Chondrocyte (in vitro differentiated cells): ENCODE data around the gene DMKN. TPM values are rescaled to one million over a fixed set of nuclear protein-coding genes. Genes with fewer than 3 reads are reported as not detected.
A peak's percentile ranks its signal among the peaks of the same experiment; 100 is the strongest.

Source experiments
- DNase-seq: peaks from one replicate; pipeline ENCODE4 v3.0.0; 2021; ENCODE audit warnings: mixed read lengths, low spot score
- H3K27ac Mint-ChIP-seq: one replicate; pipeline ENCODE4 v1.8.0; 2021; ENCODE audit warnings: mild to moderate bottlenecking, moderate library complexity, mixed read lengths; ENCODE audit not compliant: unreplicated experiment
- H3K27me3 Mint-ChIP-seq: 2 replicates; pipeline ENCODE4 v1.8.0; 2021; ENCODE audit warnings: low read depth, mixed read lengths
- H3K36me3 Mint-ChIP-seq: 2 replicates; pipeline ENCODE4 v1.8.0; 2021; ENCODE audit warnings: low read depth, mixed read lengths
- H3K4me1 Mint-ChIP-seq: 2 replicates; pipeline ENCODE4 v1.8.0; 2021; ENCODE audit warnings: low read depth, mild to moderate bottlenecking, mixed read lengths
- H3K4me3 Mint-ChIP-seq: one replicate; pipeline ENCODE4 v1.8.0; 2021; ENCODE audit warnings: mild to moderate bottlenecking, moderate library complexity, mixed read lengths; ENCODE audit not compliant: unreplicated experiment
- H3K9me3 Mint-ChIP-seq: 2 replicates; pipeline ENCODE4 v1.8.0; 2021; ENCODE audit warnings: low read depth, mixed read lengths
- total RNA-seq: library from RNA; stranded (reverse); gene quantifications from 3 replicates; pipeline ENCODE4 v1.2.1, GENCODE V29; 2021
- TF ChIP-seq, protein P1 (sequence below): fragments of 200-600 bp; sonication (generic); IDR thresholded peaks from 2 replicates; pipeline ENCODE4 v1.5.0; 2021; ENCODE audit warnings: antibody characterized with exemption, mild to moderate bottlenecking, moderate library complexity

Gene DMKN
- total RNA-seq, 1 donor from 2014 or later = 2.1 TPM

DNA sequence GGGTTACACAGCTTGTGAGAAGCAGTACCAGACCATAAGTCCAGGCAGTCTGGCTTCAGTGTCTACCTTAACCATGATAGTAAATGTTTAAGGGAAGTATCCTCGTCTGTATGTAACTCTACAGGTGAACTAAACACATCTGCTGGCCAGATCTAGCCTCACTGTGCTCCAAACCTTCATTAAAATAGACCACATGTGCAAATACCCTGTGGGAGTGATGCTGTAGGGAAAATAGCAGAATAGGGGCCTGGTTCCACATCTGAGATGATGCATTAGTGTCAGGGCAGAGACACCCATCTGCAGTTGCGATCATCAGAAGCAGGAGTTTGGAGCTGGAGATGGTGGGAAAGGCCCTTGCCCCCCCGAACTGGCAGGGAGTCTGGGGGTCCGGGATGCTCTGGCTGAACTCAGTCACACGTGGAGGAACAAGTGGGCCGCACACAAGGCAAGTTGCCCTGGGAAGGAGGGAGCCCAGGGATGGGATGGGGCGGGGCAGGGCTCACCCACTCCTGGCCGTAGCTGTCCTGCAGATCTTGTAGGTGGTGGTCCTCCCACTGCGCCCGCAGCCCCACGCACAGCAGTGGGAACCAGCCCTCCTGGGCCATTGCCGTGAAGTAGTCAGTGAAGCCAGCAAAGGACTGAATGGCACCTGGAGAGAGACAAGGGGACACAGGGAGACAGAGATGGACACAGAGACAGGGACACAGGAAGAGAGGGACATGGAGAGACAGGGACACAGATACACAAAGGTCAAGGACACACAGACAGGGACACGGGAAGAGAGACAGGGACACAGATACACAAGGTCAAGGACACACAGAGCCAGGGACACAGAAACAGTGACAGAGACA lies 39.3 kb upstream of the DMKN start:
- peaks cover 10% of the 10 kb centered on the region for H3K36me3 Mint-ChIP-seq
- H3K9me3 Mint-ChIP-seq = no peaks in the 10 kb centered on the region
- H3K27me3 Mint-ChIP-seq = peaks cover 3% of the 10 kb centered on the region
- TF ChIP-seq, protein P1, sequence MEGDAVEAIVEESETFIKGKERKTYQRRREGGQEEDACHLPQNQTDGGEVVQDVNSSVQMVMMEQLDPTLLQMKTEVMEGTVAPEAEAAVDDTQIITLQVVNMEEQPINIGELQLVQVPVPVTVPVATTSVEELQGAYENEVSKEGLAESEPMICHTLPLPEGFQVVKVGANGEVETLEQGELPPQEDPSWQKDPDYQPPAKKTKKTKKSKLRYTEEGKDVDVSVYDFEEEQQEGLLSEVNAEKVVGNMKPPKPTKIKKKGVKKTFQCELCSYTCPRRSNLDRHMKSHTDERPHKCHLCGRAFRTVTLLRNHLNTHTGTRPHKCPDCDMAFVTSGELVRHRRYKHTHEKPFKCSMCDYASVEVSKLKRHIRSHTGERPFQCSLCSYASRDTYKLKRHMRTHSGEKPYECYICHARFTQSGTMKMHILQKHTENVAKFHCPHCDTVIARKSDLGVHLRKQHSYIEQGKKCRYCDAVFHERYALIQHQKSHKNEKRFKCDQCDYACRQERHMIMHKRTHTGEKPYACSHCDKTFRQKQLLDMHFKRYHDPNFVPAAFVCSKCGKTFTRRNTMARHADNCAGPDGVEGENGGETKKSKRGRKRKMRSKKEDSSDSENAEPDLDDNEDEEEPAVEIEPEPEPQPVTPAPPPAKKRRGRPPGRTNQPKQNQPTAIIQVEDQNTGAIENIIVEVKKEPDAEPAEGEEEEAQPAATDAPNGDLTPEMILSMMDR = no peak
- peaks cover 1% of the 10 kb centered on the region for H3K4me1 Mint-ChIP-seq
- H3K27ac Mint-ChIP-seq = no peak overlapping the region
- no peak for DNase-seq
- no peak overlapping the region for H3K4me3 Mint-ChIP-seq

DNA sequence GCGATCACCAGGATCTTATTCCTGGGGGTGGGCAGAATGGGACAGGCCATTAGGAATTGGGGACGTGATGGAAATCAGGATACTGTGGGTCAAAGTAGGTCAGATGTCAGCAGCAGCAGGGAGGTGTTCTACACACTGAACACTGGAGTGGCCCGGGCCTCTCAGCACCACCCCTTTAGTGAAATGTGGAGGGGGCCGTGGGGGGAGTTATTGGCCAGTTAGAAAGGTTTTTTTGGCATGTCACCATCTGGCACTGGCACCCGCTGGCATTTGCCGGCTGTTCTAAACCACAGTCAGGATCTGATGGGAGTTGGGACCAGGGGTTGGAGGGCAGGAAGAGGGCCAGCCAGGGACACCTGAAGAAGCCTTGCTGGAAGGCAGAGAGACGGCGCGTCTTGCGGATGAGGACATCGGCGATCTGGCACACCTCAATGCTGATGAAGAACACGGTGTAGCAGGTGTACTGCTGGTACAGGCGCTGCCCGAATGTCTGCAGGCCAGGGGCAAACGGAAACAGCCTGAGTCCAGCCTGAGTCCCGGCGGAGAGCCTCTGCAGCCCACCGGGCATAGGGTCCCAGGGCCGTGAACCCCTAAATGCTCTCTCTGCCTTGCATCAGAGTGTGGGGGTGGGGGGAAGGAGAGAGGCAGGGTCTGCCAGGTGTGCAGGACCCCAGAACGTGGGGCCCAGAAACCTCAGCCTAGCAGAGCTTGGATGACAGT lies 37.8 kb upstream of the DMKN start:
- no peak overlapping the region for H3K27ac Mint-ChIP-seq
- no peaks in the 10 kb centered on the region for H3K9me3 Mint-ChIP-seq
- H3K36me3 Mint-ChIP-seq = peaks cover 10% of the 10 kb centered on the region
- no peaks in the 10 kb centered on the region for H3K27me3 Mint-ChIP-seq
- TF ChIP-seq, protein P1 = no peak
- no peak overlapping the region for H3K4me3 Mint-ChIP-seq
- DNase-seq = no peak
- peaks cover 9% of the 10 kb centered on the region for H3K4me1 Mint-ChIP-seq

DNA sequence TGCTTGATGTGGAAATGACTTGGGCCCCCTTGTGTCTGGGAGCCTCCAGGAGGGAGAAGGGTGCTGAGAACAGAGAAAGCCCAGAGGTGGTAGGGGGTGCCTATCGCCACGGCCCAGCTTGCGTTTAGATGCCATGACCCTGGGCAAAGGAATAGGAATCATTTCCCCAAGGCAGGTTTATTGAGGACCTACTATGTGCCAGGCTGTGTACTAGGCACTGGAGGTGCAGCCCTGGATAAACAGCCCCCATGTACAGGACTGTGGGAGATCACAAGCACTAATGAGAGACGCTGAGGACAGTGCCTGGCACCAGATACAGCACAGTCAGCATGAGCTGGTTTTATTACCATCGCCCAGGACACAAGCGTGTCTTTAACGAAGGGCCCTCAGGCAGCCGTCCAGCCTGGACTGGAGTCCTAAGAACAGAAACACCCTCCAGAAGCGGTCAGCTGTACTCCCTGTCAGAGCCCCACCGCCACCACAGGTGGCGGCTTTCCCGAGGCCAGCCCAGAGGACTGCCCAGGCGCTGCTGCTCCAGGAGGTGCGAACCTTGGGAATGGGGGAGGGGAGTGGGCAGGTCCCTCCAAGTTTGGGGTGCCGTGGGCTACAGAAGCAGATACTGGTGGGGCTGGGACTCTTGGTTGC lies 36.6 kb upstream of the DMKN start:
- Mint-ChIP-seq H3K9me3 (no peaks in the 10 kb centered on the region), H3K4me3 (no peak overlapping the region), H3K4me1 (peaks cover 12% of the 10 kb centered on the region), H3K27ac (no peak overlapping the region), H3K27me3 (no peaks in the 10 kb centered on the region), H3K36me3 (peaks cover 10% of the 10 kb centered on the region)
- no peak for DNase-seq
- TF ChIP-seq, protein P1 = no peak

DNA sequence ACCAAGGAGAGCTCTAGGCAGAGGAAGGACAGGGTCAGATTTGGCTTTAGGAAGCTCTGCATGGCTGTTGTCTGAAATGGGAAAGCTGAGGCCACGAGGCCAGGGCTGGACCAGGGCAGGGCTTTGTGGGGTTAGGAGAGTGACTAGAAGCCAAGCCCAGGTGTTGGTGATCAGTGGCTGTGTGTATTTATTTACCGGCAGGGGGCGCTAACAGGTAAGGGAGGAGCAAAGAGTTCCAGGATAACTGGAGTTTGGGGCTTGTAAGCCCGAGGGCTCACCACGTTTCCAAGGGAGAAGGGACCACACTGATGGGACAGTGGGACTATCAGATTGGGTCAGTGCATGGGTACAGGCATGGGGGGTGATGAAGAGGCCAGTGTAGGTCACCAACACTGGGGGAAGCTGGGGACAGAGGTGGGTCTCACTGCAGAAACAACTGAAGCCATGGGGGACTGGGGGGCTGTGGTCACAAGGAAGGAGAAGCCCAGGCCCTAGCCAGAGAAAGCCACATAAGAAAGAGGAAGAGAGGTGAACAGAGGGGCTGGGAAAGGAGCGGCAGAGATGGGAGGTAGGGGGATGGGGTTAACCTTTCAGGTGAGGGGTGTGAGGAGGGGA lies 35.8 kb upstream of the DMKN start:
- no peaks in the 10 kb centered on the region for H3K27me3 Mint-ChIP-seq
- H3K4me1 Mint-ChIP-seq = peaks cover 19% of the 10 kb centered on the region
- H3K4me3 Mint-ChIP-seq = no peak overlapping the region
- TF ChIP-seq, protein P1 = peak; percentile 81
- H3K9me3 Mint-ChIP-seq = no peaks in the 10 kb centered on the region
- peaks cover 10% of the 10 kb centered on the region for H3K36me3 Mint-ChIP-seq
- DNase-seq = no peak
- no peak overlapping the region for H3K27ac Mint-ChIP-seq

DNA sequence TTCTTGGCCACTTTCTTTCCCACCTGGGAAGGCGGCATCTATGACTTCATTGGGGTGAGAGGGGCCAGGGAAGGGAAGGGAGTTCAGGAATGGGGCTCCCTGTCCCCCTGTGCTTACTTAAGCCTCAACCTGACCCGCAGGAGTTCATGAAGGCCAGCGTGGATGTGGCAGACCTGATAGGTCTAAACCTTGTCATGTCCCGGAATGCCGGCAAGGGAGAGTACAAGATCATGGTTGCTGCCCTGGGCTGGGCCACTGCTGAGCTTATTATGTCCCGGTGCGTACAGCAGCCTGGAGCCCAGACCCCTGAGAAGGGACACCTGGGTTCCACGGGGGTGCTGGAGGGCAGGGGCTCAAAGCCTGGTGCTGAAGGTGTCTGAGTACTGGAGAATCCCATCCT lies 33.1 kb upstream of the DMKN start:
- H3K4me1 Mint-ChIP-seq = peaks cover 21% of the 10 kb centered on the region
- no peak for DNase-seq
- no peak overlapping the region for H3K27ac Mint-ChIP-seq
- peak overlapping the region; percentile 95 for H3K4me3 Mint-ChIP-seq
- TF ChIP-seq, protein P1 = no peak
- H3K36me3 Mint-ChIP-seq = peaks cover 12% of the 10 kb centered on the region
- no peaks in the 10 kb centered on the region for H3K9me3 Mint-ChIP-seq
- H3K27me3 Mint-ChIP-seq = no peaks in the 10 kb centered on the region
